ENCODE measurements around the gene FBF1.

FBF1 gene

GRCh38 chr17:75959051-75959838, 18.4 kb upstream of the FBF1 start:
- in situ Hi-C loops (cut with HindIII; ENCODE audit: low sequenced_read_pairs): no loop called here

GRCh38 chr17:75950855-75951554, 10.2 kb upstream of the FBF1 start:
- in situ Hi-C loops (cut with HindIII; ENCODE audit: low sequenced_read_pairs): no loop called here

- in situ Hi-C loops (cut with HindIII; ENCODE audit: low sequenced_read_pairs): no loop called here
Observed at GRCh38 chr17:75950421-75950820, 9.6 kb upstream of the FBF1 start.

GRCh38 chr17:75945211-75945610, 4.4 kb upstream of the FBF1 start:
- in situ Hi-C loops (cut with HindIII; ENCODE audit: low sequenced_read_pairs): no loop called here

- in situ Hi-C loops (cut with HindIII; ENCODE audit: low sequenced_read_pairs): no loop called here
Observed at GRCh38 chr17:75943491-75943890, 2.6 kb upstream of the FBF1 start.

GRCh38 chr17:75942473-75942872, 1.6 kb upstream of the FBF1 start:
- in situ Hi-C loops (cut with HindIII; ENCODE audit: low sequenced_read_pairs): no loop called here

GRCh38 chr17:75941442-75941819, 589 bp upstream of the FBF1 start:
- in situ Hi-C loops (cut with HindIII; ENCODE audit: low sequenced_read_pairs): no loop called here

GRCh38 chr17:75937652-75938051, 3.2 kb downstream of the FBF1 start:
- in situ Hi-C loops (cut with HindIII; ENCODE audit: low sequenced_read_pairs): no loop called here

- in situ Hi-C loops (cut with HindIII; ENCODE audit: low sequenced_read_pairs): no loop called here
Observed at GRCh38 chr17:75933808-75934207, 7.0 kb downstream of the FBF1 start.

GRCh38 chr17:75932852-75933251, 8.0 kb downstream of the FBF1 start:
- in situ Hi-C loops (cut with HindIII; ENCODE audit: low sequenced_read_pairs): no loop called here

- in situ Hi-C loops (cut with HindIII; ENCODE audit: low sequenced_read_pairs): no loop called here
Observed at GRCh38 chr17:75931062-75931461, 9.8 kb downstream of the FBF1 start.

- in situ Hi-C loops (cut with HindIII; ENCODE audit: low sequenced_read_pairs): no loop called here
Observed at GRCh38 chr17:75927286-75927922, 13.4 kb downstream of the FBF1 start.

GRCh38 chr17:75926456-75926855, 14.4 kb downstream of the FBF1 start:
- in situ Hi-C loops (cut with HindIII; ENCODE audit: low sequenced_read_pairs): no loop called here

- in situ Hi-C loops (cut with HindIII; ENCODE audit: low sequenced_read_pairs): no loop called here
Observed at GRCh38 chr17:75925912-75926311, 14.9 kb downstream of the FBF1 start.

- in situ Hi-C loops (cut with HindIII; ENCODE audit: low sequenced_read_pairs): no loop called here
Observed at GRCh38 chr17:75925103-75925502, 15.7 kb downstream of the FBF1 start.

- in situ Hi-C loops (cut with HindIII; ENCODE audit: low sequenced_read_pairs): loop anchor here (25.0 kb wide), 1 partner anchor 339 kb away; the partner anchor contains the start of gene UBALD2
Observed at GRCh38 chr17:75922963-75923874, 17.6 kb downstream of the FBF1 start.

- in situ Hi-C loops (cut with HindIII; ENCODE audit: low sequenced_read_pairs): loop anchor here (25.0 kb wide), 1 partner anchor 340 kb away; the partner anchor contains the start of gene UBALD2
Observed at GRCh38 chr17:75922173-75922961, 18.5 kb downstream of the FBF1 start.

GRCh38 chr17:75921596-75921995, 19.2 kb downstream of the FBF1 start:
- in situ Hi-C loops (cut with HindIII; ENCODE audit: low sequenced_read_pairs): loop anchor here (25.0 kb wide), 1 partner anchor 341 kb away; the partner anchor contains the start of gene UBALD2

GRCh38 chr17:75920045-75920560, 20.7 kb downstream of the FBF1 start:
- in situ Hi-C loops (cut with HindIII; ENCODE audit: low sequenced_read_pairs): loop anchor here (25.0 kb wide), 1 partner anchor 342 kb away; the partner anchor contains the start of gene UBALD2
